ENCODE results near the gene DPYSL4. TPM values are rescaled to one million over a fixed set of nuclear protein-coding genes. Genes with fewer than 3 reads are reported as not detected.

The DPYSL4 gene
- polyA plus RNA-seq, 3 donors, result 0.08 TPM; not detected in 2

DNA sequence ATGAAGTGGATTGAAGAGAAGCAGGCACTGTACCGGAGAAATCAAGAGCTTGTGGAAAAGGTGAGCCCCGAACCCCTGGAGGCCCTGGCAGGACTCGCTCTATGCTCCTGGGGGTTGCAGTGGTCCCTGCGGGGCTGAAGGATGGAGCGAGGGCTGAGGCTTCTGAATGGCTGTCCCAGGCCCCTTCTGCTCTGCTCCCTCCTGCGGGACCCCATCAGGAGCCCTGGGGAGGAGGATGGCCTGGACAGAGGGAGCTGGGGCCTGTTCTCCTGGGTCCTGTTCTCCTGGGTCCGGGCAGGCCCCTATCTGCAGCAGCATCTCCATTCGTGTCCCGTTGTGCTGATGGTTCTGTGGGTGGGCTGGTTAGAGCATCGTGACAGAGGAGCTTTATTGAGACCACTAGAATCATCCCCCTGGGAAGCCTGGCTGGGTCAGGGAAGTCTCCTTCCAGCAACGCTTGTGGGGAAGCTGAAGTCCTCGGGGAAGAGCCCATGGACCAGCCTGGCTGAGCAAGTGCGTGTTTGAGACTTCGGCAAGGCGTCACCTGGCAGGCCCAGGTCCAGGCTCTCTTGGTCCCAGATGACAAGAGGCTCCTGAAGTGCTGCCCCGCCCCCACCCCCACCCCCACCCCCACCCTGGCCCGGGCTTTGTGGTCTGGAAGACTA is 41.1 kb upstream of the DPYSL4 start:
- peaks cover 6 to 21% (median 12%) of the 10 kb centered on the region in 3 donors for H3K27me3 Mint-ChIP-seq (ENCODE audit: low read depth in 3 of 3)
- no peak overlapping the region for H3K4me2 ChIP-seq (replicated peaks; ENCODE audit: extremely low read depth, low read length, poor library complexity, severe bottlenecking)
- H3K36me3 Mint-ChIP-seq, result no peaks in the 10 kb centered on the region
- TF ChIP-seq, protein P1, sequence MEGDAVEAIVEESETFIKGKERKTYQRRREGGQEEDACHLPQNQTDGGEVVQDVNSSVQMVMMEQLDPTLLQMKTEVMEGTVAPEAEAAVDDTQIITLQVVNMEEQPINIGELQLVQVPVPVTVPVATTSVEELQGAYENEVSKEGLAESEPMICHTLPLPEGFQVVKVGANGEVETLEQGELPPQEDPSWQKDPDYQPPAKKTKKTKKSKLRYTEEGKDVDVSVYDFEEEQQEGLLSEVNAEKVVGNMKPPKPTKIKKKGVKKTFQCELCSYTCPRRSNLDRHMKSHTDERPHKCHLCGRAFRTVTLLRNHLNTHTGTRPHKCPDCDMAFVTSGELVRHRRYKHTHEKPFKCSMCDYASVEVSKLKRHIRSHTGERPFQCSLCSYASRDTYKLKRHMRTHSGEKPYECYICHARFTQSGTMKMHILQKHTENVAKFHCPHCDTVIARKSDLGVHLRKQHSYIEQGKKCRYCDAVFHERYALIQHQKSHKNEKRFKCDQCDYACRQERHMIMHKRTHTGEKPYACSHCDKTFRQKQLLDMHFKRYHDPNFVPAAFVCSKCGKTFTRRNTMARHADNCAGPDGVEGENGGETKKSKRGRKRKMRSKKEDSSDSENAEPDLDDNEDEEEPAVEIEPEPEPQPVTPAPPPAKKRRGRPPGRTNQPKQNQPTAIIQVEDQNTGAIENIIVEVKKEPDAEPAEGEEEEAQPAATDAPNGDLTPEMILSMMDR (IDR thresholded peaks at IDR 0.05), result no peak
- no peak overlapping the region for H3K27ac Mint-ChIP-seq
- H3K9me3 Mint-ChIP-seq, result no peaks in the 10 kb centered on the region
- no peak overlapping the region for H3K27ac ChIP-seq (ENCODE audit: low read depth in 1 of 2, low read length in 2 of 2)
- no peak overlapping the region for H3K9ac ChIP-seq (ENCODE audit: insufficient read depth, low read length, poor library complexity, severe bottlenecking)
- peaks cover 0 to 10% of the 10 kb centered on the region in 2 donors for H3K27me3 ChIP-seq (ENCODE audit: control insufficient read depth in 2 of 2, insufficient read depth in 2 of 2, low read length in 2 of 2)
- H3K36me3 ChIP-seq (replicated peaks in 1 of 2; ENCODE audit: control insufficient read depth in 1 of 2, insufficient read depth in 2 of 2, low read length in 2 of 2), result no peaks in the 10 kb centered on the region
- H4K20me1 ChIP-seq (ENCODE audit: insufficient read depth, low read length), result no peaks in the 10 kb centered on the region
- 89% methylated on average over 11 of the region's 17 CpGs for WGBS (ENCODE audit: insufficient coverage)
- no peaks in the 10 kb centered on the region for H3K79me2 ChIP-seq (ENCODE audit: insufficient read depth, low read length)
- no peaks in the 10 kb centered on the region for H3K9me3 ChIP-seq (replicated peaks in 1 of 2; ENCODE audit: control insufficient read depth in 1 of 2, insufficient read depth in 1 of 2, low read length in 2 of 2)
- intact Hi-C loops (cut with micrococcal nuclease), result no loop called here
- no peaks in the 10 kb centered on the region for H3K4me1 Mint-ChIP-seq
- no peak overlapping the region for H3K4me3 Mint-ChIP-seq
- DNase-seq, result no peak
- H3K4me3 ChIP-seq (replicated peaks in 1 of 3; ENCODE audit: low read depth in 2 of 3, low read length in 3 of 3), result no peak overlapping the region
- no peak overlapping the region for H2AFZ ChIP-seq (ENCODE audit: insufficient read depth, low read depth, low read length, poor library complexity, severe bottlenecking)
- H3K4me1 ChIP-seq (ENCODE audit: control insufficient read depth in 1 of 2, insufficient read depth in 2 of 2, low read length in 2 of 2), result no peaks in the 10 kb centered on the region

DNA sequence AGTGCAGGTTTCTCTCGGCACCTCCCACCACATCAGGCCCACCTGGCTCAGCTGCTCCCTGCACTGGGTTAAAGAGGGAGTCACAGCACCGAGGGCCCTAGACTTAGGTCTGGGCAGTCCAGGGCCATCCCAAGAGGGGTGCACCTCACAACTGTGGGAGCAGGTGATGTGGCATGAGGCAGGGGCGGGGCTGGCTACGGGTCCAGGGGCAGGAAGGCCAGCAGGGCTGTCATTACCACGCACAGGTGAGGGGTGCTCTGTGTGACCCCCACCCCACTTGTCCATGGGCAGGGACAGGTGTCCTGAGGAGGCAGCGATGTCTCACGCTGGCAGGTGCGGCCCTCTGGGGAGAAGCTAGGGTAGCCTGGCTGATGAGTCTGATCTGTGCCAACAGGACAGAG is 40.5 kb upstream of the DPYSL4 start:
- Mint-ChIP-seq H3K27me3 (ENCODE audit: low read depth in 3 of 3) (peaks cover 6 to 21% (median 12%) of the 10 kb centered on the region in 3 donors), H3K4me3 (no peak overlapping the region), H3K9me3 (no peaks in the 10 kb centered on the region), H3K4me1 (no peaks in the 10 kb centered on the region), H3K36me3 (no peaks in the 10 kb centered on the region), H3K27ac (no peak overlapping the region)
- DNase-seq, result no peak
- Histone ChIP-seq H3K9ac (ENCODE audit: insufficient read depth, low read length, poor library complexity, severe bottlenecking) (no peak overlapping the region), H3K79me2 (ENCODE audit: insufficient read depth, low read length) (no peaks in the 10 kb centered on the region), H3K4me2 (replicated peaks; ENCODE audit: extremely low read depth, low read length, poor library complexity, severe bottlenecking) (no peak overlapping the region), H2AFZ (ENCODE audit: insufficient read depth, low read depth, low read length, poor library complexity, severe bottlenecking) (no peak overlapping the region), H3K4me3 (replicated peaks in 1 of 3; ENCODE audit: low read depth in 2 of 3, low read length in 3 of 3) (no peak overlapping the region), H3K4me1 (ENCODE audit: control insufficient read depth in 1 of 2, insufficient read depth in 2 of 2, low read length in 2 of 2) (no peaks in the 10 kb centered on the region), H3K36me3 (replicated peaks in 1 of 2; ENCODE audit: control insufficient read depth in 1 of 2, insufficient read depth in 2 of 2, low read length in 2 of 2) (no peaks in the 10 kb centered on the region), H3K27me3 (ENCODE audit: control insufficient read depth in 2 of 2, insufficient read depth in 2 of 2, low read length in 2 of 2) (peaks cover 0 to 10% of the 10 kb centered on the region in 2 donors), H3K9me3 (replicated peaks in 1 of 2; ENCODE audit: control insufficient read depth in 1 of 2, insufficient read depth in 1 of 2, low read length in 2 of 2) (no peaks in the 10 kb centered on the region), H3K27ac (ENCODE audit: low read depth in 1 of 2, low read length in 2 of 2) (no peak overlapping the region), H4K20me1 (ENCODE audit: insufficient read depth, low read length) (no peaks in the 10 kb centered on the region)
- intact Hi-C loops (cut with micrococcal nuclease), result no loop called here
- TF ChIP-seq, protein P1 (IDR thresholded peaks at IDR 0.05), result no peak
- 71% methylated on average over 7 of the region's 8 CpGs for WGBS (ENCODE audit: insufficient coverage)
